ENCODE measurements around the gene TMEM44.
"Not testable (repeated sequence)": the region's sequence is repeated elsewhere in the genome, so short reads cannot be mapped to it uniquely, and the experiment has no call there.

The TMEM44 gene

GRCh38 chr3:194610689-194611088 is 22.5 kb downstream of the TMEM44 start:
- no peaks in the 10 kb centered on the region for H3K27me3 Mint-ChIP-seq
- H3K36me3 Mint-ChIP-seq, result peaks cover 1% of the 10 kb centered on the region
- H3K27ac Mint-ChIP-seq, result no peak overlapping the region
- no peaks in the 10 kb centered on the region for H3K4me1 Mint-ChIP-seq
- DNase-seq (ENCODE audit: low spot score in 2 of 2) (no peak), ATAC-seq (ENCODE audit: low read depth) (no peak)
- no peak overlapping the region for H3K4me3 Mint-ChIP-seq
- no peaks in the 10 kb centered on the region for H3K9me3 Mint-ChIP-seq

GRCh38 chr3:194609601-194610000 is 23.6 kb downstream of the TMEM44 start:
- no peak for ATAC-seq (ENCODE audit: low read depth)

GRCh38 chr3:194608981-194609380 is 24.2 kb downstream of the TMEM44 start:
- no peaks in the 10 kb centered on the region for H3K27me3 Mint-ChIP-seq
- ATAC-seq (ENCODE audit: low read depth) (no peak), DNase-seq (ENCODE audit: low spot score in 2 of 2) (no peak)
- H3K27ac Mint-ChIP-seq, result no peak overlapping the region
- H3K9me3 Mint-ChIP-seq, result no peaks in the 10 kb centered on the region
- no peak overlapping the region for H3K4me3 Mint-ChIP-seq
- no peaks in the 10 kb centered on the region for H3K36me3 Mint-ChIP-seq
- no peaks in the 10 kb centered on the region for H3K4me1 Mint-ChIP-seq

More at GRCh38 chr3:194609601-194610000, 23.6 kb downstream of the TMEM44 start:
- no peaks in the 10 kb centered on the region for H3K9me3 Mint-ChIP-seq
- no peaks in the 10 kb centered on the region for H3K36me3 Mint-ChIP-seq
- DNase-seq (ENCODE audit: low spot score in 2 of 2), result no peak
- H3K27me3 Mint-ChIP-seq, result no peaks in the 10 kb centered on the region
- no peak overlapping the region for H3K4me3 Mint-ChIP-seq
- H3K4me1 Mint-ChIP-seq, result no peaks in the 10 kb centered on the region
- H3K27ac Mint-ChIP-seq, result no peak overlapping the region

- H3K27ac Mint-ChIP-seq, result no peak overlapping the region
- H3K9me3 Mint-ChIP-seq, result no peaks in the 10 kb centered on the region
- no peak overlapping the region for H3K4me3 Mint-ChIP-seq
- no peaks in the 10 kb centered on the region for H3K27me3 Mint-ChIP-seq
- no peaks in the 10 kb centered on the region for H3K4me1 Mint-ChIP-seq
- DNase-seq (ENCODE audit: low spot score in 2 of 2) (no peak), ATAC-seq (ENCODE audit: low read depth) (no peak)
- H3K36me3 Mint-ChIP-seq, result no peaks in the 10 kb centered on the region
These were observed 25.4 kb downstream of the TMEM44 start for GRCh38 chr3:194607592-194608389.

GRCh38 chr3:194606941-194607340 is 26.3 kb downstream of the TMEM44 start:
- ATAC-seq (ENCODE audit: low read depth) (no peak), DNase-seq (ENCODE audit: low spot score in 2 of 2) (no peak)
- no peaks in the 10 kb centered on the region for H3K27me3 Mint-ChIP-seq
- no peak overlapping the region for H3K27ac Mint-ChIP-seq
- H3K4me1 Mint-ChIP-seq, result no peaks in the 10 kb centered on the region
- H3K36me3 Mint-ChIP-seq, result no peaks in the 10 kb centered on the region
- H3K4me3 Mint-ChIP-seq, result no peak overlapping the region
- H3K9me3 Mint-ChIP-seq, result no peaks in the 10 kb centered on the region

GRCh38 chr3:194606163-194606562 is 27.1 kb downstream of the TMEM44 start:
- DNase-seq (ENCODE audit: low spot score in 2 of 2), result no peak
- Mint-ChIP-seq H3K4me3 (no peak overlapping the region), H3K36me3 (no peaks in the 10 kb centered on the region), H3K4me1 (no peaks in the 10 kb centered on the region), H3K27ac (no peak overlapping the region), H3K9me3 (no peaks in the 10 kb centered on the region), H3K27me3 (no peaks in the 10 kb centered on the region)
- ATAC-seq (ENCODE audit: low read depth), result no peak

GRCh38 chr3:194605314-194605713 is 27.9 kb downstream of the TMEM44 start:
- H3K4me1 Mint-ChIP-seq; H3K27ac Mint-ChIP-seq; DNase-seq (ENCODE audit: low spot score in 2 of 2); H3K4me3 Mint-ChIP-seq; H3K36me3 Mint-ChIP-seq; H3K9me3 Mint-ChIP-seq; ATAC-seq (ENCODE audit: low read depth); H3K27me3 Mint-ChIP-seq: not testable (repeated sequence)

GRCh38 chr3:194604837-194605236 is 28.4 kb downstream of the TMEM44 start:
- no peaks in the 10 kb centered on the region for H3K27me3 Mint-ChIP-seq
- H3K4me3 Mint-ChIP-seq, result no peak overlapping the region
- H3K4me1 Mint-ChIP-seq, result no peaks in the 10 kb centered on the region
- no peak overlapping the region for H3K27ac Mint-ChIP-seq
- ATAC-seq (ENCODE audit: low read depth) (no peak), DNase-seq (ENCODE audit: low spot score in 2 of 2) (no peak)
- H3K36me3 Mint-ChIP-seq, result no peaks in the 10 kb centered on the region
- H3K9me3 Mint-ChIP-seq, result no peaks in the 10 kb centered on the region

GRCh38 chr3:194604126-194604525 is 29.1 kb downstream of the TMEM44 start:
- Mint-ChIP-seq H3K4me3 (no peak overlapping the region), H3K4me1 (no peaks in the 10 kb centered on the region), H3K27ac (no peak overlapping the region), H3K9me3 (no peaks in the 10 kb centered on the region), H3K27me3 (no peaks in the 10 kb centered on the region), H3K36me3 (no peaks in the 10 kb centered on the region)
- no peak for ATAC-seq (ENCODE audit: low read depth)
- DNase-seq (ENCODE audit: low spot score in 2 of 2), result no peak

- ATAC-seq (ENCODE audit: low read depth) (no peak), DNase-seq (ENCODE audit: low spot score in 2 of 2) (no peak)
- Mint-ChIP-seq H3K36me3 (no peaks in the 10 kb centered on the region), H3K27ac (no peak overlapping the region), H3K4me1 (no peaks in the 10 kb centered on the region), H3K27me3 (no peaks in the 10 kb centered on the region), H3K9me3 (no peaks in the 10 kb centered on the region), H3K4me3 (no peak overlapping the region)
These were observed 30.5 kb downstream of the TMEM44 start for GRCh38 chr3:194602669-194603171.

GRCh38 chr3:194598771-194599557 is 34.3 kb downstream of the TMEM44 start:
- Mint-ChIP-seq H3K4me1 (peaks cover 6% of the 10 kb centered on the region), H3K27ac (no peak overlapping the region), H3K9me3 (no peaks in the 10 kb centered on the region), H3K36me3 (no peaks in the 10 kb centered on the region), H3K4me3 (no peak overlapping the region), H3K27me3 (no peaks in the 10 kb centered on the region)
- DNase-seq (ENCODE audit: low spot score in 2 of 2), result no peak
- ATAC-seq (ENCODE audit: low read depth), result no peak

- Mint-ChIP-seq H3K27ac (no peak overlapping the region), H3K27me3 (no peaks in the 10 kb centered on the region), H3K4me3 (no peak overlapping the region), H3K36me3 (no peaks in the 10 kb centered on the region), H3K4me1 (peaks cover 10% of the 10 kb centered on the region), H3K9me3 (no peaks in the 10 kb centered on the region)
- no peak for DNase-seq (ENCODE audit: low spot score in 2 of 2)
- no peak for ATAC-seq (ENCODE audit: low read depth)
These were observed 36.3 kb downstream of the TMEM44 start for GRCh38 chr3:194596906-194597305.

- Mint-ChIP-seq H3K36me3 (no peaks in the 10 kb centered on the region), H3K4me1 (peaks cover 10% of the 10 kb centered on the region), H3K27ac (no peak overlapping the region), H3K9me3 (no peaks in the 10 kb centered on the region), H3K27me3 (no peaks in the 10 kb centered on the region), H3K4me3 (peak overlapping the region; percentile 3)
- no peak for DNase-seq (ENCODE audit: low spot score in 2 of 2)
- ATAC-seq (ENCODE audit: low read depth), result peak; percentile 87
These were observed 40.1 kb downstream of the TMEM44 start for GRCh38 chr3:194592798-194593752.
